NCI-H187 treated with DMSO at 0.1 percent for 48 hours (cell line): ENCODE measurements around the gene TRIM66.

Experiments
- DNase-seq: peaks from one replicate; lab custom pipeline; 2025; lab: John Stamatoyannopoulos, UW

TRIM66 gene

GRCh38 chr11:8682303-8683114, at the start of gene TRIM66, which contains the start of gene RPL27A:
Gene TRIM66, minus strand, starts transcription at chr11:8682665. Its CDS starts 10,391 bp downstream, at chr11:8672274.
Gene RPL27A, plus strand, starts transcription at chr11:8682792. Its CDS starts 22 bp downstream, at chr11:8682814.
- DNase-seq = peak; percentile 92

GRCh38 chr11:8731647-8732323, 49.3 kb upstream of the TRIM66 start:
- no peak for DNase-seq

- DNase-seq = no peak
Measured at GRCh38 chr11:8730697-8731020, 48.2 kb upstream of the TRIM66 start.

GRCh38 chr11:8729837-8730696, 47.6 kb upstream of the TRIM66 start:
- no peak for DNase-seq

GRCh38 chr11:8729067-8729466, 46.6 kb upstream of the TRIM66 start:
- no peak for DNase-seq

GRCh38 chr11:8728563-8728962, 46.1 kb upstream of the TRIM66 start:
- no peak for DNase-seq

GRCh38 chr11:8726395-8726794, 43.9 kb upstream of the TRIM66 start:
- DNase-seq = no peak

GRCh38 chr11:8724682-8725081, 42.2 kb upstream of the TRIM66 start:
- DNase-seq = no peak

- DNase-seq = no peak
Measured at GRCh38 chr11:8723711-8724110, 41.2 kb upstream of the TRIM66 start.

GRCh38 chr11:8722809-8723208, 40.3 kb upstream of the TRIM66 start:
- no peak for DNase-seq

- no peak for DNase-seq
Measured at GRCh38 chr11:8721609-8722500, 39.4 kb upstream of the TRIM66 start.

GRCh38 chr11:8720868-8721608, 38.6 kb upstream of the TRIM66 start:
- no peak for DNase-seq

GRCh38 chr11:8720352-8720751, 37.9 kb upstream of the TRIM66 start:
- DNase-seq = no peak

GRCh38 chr11:8719721-8720120, 37.3 kb upstream of the TRIM66 start:
- DNase-seq = no peak

- DNase-seq = no peak
Measured at GRCh38 chr11:8719211-8719649, 36.8 kb upstream of the TRIM66 start.

GRCh38 chr11:8717876-8718753, 35.6 kb upstream of the TRIM66 start:
- no peak for DNase-seq

- DNase-seq = no peak
Measured at GRCh38 chr11:8717544-8717875, 35.0 kb upstream of the TRIM66 start.

GRCh38 chr11:8715501-8715900, 33.0 kb upstream of the TRIM66 start:
- no peak for DNase-seq

GRCh38 chr11:8714622-8715225, 32.3 kb upstream of the TRIM66 start:
- DNase-seq = no peak
